Measurements from ENCODE around the gene ZNF558. TPM values are rescaled to one million over a fixed set of nuclear protein-coding genes. Genes with fewer than 3 reads are reported as not detected.
A peak's percentile ranks its signal among the peaks of the same experiment; 100 is the strongest.

The ZNF558 gene
- total RNA-seq = 27.8 TPM

DNA sequence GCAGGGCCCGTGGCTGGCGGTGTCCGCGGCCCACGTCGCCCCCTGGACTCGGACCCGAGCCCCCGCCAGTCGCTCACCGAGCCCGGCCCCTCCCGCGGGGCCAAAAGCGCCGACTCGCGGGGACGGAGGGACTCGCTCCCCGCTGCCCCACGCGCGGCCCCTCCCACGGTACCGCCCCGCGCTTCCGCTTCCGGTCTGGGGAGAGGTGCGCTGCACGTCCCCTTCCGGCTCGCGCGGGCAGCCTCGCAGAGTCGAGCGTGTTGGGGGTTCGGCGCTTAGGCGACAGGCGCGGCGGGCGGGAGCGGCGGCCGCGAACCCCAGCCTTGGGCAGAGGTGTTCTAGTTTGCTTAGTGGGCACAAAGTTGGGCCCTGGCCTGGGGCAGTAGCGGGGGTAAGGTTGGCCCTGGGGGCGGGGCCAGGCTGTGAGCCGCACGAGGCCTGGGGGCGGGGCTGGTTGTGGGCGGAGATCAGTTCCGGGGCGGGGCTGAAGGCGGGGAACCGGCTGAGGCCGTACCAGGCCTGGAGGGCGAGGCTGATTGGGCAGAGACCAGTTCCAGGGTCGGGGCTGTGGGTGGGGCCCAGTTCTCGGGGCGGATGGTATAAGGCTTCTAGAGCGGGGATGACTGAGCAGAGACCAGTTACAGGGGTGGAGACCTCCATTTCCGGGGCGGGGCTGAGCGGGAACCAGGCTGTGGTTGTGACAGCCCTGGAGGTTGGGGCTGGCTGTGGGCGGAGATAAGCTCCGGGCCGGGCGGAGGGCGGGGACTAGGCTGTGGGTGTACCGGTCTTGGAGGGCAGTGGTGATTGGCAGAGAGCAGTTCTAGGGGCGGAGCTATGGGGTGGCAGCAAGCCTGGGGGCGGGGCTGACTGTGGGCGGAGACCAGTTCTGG, at the start of gene ZNF558, which contains the start of gene MBD3L1:
ZNF558 (minus strand) TSS at position 173 of the 890 bp plus-strand sequence. CDS start 9,645 bp downstream, outside the sequence.
MBD3L1 (plus strand) TSS at position 246 of the 890 bp plus-strand sequence. CDS start 10,302 bp downstream, outside the sequence.
- DNase-seq = peak; percentile 98

DNA sequence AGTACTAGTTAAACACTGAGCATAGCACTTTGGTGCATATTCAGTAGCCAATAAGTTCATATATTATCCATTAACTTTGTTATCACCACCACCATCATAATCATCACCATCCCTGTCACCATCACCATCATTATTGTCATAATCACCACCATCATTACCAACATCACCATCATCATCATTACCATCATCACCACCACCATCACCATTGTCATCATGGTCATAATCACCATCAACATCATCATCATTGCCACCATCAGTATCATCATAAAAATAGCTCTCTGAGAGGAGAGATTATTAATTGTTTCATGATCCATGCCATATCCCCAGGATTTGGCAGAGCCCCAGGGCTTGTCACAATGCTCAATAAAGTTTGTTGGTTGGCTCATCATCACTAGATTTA, 49.4 kb upstream of the ZNF558 start:
- no peak for DNase-seq

DNA sequence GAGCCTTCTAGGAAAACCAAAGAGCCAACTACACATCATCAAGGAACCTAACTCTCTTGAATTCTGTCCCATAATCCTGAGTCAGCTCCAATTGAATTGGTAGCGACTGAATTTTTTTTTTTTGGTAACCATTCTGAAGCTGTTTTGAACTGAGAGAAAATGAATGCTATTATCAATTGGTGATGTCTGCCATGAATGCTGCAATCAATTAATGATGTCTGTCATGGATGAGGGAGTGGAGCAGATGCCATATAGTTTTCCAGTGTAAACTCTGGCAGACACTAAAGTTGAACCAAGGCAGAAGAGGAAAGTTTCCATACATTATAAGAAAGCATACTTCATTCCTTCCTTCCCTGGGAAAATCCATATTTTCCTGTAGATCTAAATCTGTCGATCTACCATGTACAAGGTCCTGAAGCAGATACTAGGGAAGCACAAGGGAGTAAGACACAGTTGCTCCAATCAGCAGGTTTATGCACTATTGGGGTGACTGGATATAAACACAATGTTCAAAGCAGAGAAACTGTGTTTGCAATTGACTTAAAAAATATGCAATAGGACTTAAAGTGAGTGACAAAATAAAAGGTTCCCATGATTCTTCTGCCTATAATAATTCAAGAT, 48.9 kb upstream of the ZNF558 start:
- no peak for DNase-seq

DNA sequence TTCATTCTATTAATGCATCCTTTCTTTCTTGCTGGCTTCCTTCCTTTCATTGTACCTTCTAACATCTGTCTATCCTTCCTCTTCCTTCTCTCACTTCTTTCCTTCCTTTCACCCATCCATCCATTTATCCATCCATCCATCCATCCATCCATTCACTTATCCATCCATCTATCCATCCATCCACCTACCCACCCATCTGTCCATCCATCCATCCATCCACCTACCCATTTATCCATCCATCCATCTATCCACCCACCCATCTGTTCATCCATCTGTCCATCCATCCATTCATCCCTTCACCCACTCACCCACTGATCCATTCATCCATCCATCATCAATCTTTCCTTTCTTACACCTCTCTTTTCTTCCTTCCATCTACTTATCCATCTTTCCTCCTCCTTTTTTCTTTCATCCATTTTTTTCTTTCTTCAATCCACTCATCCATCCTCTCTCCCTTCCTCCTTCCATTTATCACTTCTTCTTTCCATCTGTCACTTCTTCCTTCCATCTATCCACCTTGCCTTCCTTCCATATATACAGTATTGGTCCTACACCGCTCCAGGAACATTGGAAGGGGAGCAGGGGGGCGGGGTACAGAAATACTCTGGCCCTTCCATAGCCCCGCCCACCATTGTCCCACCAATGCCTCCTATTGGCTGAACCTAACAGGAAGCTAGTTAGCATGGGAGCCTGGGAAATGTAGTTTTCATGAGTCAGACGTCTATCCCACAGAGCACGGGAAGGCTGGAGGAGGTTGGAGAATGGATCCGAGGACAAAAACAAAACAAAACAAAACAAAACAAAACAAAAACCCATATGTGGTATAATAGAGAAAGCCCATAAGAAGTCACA, 46.0 kb upstream of the ZNF558 start:
- DNase-seq = no peak

DNA sequence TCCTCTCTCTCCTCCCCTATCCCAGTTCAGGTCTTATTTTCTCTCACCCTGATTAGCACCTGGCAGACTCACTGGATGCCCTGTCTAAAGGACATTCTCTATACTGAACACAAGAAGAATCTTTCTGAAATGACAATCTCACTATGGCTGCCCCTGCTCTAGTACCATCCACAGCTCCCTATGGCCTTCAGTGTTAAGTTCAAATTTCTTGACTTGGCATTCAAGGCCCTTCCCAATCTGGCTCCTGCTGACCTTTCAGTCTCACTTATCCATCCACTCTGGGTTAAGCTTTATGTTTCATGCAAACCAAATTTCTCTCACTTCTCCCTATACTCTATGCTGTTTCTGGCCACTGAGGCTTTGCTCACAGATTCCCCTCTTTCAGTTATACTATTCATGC, 34.2 kb upstream of the ZNF558 start:
- DNase-seq = no peak

DNA sequence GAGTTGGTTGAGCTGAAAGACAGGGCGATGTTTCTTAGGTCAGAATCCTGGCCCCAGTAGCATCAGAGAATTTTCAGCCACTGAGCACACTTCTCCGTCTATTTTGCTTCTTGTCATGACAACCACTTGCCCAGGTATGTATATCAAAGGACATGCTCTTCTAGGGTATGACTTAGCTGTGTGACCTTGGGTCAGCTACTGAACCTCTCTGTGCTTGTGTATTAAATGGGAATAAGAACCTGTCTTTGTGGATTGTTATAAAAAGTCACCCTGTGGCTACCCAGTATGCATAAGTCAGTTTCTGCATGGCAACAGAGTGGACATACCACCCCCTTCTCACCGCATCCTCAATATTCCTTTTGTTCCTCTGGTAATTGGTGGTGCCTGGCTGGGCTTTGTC, 26.2 kb upstream of the ZNF558 start:
- no peak for DNase-seq

DNA sequence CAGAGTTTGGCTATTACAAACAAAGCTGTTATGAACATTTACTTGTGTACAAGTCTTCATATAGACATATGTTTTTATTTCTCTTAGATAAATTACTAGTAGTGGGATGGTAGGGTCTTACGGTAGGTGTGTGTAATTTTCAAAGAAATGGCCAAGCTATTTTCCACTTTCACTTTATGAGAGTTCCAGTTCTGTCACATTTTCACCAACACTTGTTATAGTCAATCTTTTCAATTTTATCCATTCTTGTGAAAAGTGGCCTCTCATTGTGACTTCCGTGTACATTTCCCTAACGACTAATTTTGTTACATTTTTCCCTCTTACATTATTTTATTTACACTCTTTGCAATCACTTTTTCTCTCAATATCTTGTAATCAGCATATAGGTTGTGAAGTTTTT, 18.4 kb upstream of the ZNF558 start:
- DNase-seq = no peak

DNA sequence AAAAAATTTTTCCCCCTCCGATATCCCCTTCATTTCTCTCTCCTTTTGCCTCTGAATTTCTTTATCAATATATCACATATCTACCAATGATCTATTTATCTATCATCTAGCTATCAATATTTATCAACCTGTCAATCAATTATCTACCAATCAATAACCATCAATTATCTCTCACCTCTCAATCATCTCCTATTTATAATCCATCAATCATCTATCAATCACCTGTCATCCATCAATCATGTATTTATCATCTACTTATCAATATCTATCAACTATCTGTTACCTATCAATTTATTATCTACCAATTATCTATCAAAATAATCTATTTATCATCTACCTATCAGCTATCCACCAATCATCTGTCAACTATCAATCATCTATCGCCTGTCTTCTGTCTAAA, 17.1 kb upstream of the ZNF558 start:
- DNase-seq = no peak

DNA sequence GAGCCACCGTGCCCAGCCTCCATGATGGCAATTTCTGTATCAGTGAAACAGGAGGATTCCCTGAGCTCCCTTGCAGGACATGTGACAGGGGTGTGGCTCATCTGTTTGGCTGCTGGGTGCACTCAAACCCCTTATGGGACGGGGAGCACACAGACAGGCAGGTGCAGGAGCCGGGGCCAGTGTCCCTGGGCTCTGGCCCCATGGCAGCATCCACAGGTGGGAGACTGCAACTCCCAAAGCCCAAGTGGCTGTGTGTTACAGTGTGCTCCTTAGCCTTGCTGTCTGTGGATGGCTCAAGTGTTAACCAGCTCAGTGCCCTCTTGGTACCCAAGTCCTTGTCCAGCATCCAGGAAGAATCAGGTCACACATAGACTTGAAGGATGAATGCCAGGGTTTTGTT, 14.7 kb upstream of the ZNF558 start:
- DNase-seq = no peak

DNA sequence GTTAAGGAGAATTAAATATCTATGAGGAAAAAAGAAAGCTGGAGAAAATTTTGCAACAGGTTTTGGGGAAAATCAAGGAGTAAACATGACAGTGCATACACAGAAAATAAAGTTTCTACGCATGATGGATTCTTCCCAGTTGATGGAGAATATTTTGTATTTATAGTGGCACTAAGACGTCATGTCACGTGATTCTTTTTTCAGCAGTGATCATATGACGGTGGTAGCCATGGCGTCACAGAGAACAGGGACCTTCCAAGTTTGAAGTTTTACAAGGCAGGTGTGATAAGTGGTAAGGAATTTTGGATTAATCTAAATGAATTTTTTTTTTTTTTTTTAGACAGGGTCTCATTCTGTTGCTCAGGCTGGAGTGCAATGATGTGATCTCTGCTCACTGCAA, 8.6 kb upstream of the ZNF558 start:
- DNase-seq = no peak

DNA sequence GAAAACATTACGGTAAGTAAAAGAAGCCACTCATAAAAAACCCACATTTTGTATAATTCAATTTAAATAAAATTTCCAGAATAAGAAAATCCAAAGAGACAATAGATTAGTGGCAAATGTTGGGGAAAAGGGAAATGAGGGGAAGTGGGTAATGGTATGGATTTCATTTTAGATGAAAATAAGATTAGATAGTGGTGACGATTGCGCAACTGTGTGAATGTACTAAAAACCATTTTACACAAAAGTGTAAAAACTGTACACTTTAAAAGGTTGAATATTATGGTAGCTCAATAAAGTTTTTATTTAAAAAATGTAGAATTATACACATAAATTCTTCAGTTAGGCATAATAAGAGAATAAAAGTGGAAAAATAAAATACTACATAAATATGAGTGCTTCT, 3.8 kb upstream of the ZNF558 start:
- no peak for DNase-seq

DNA sequence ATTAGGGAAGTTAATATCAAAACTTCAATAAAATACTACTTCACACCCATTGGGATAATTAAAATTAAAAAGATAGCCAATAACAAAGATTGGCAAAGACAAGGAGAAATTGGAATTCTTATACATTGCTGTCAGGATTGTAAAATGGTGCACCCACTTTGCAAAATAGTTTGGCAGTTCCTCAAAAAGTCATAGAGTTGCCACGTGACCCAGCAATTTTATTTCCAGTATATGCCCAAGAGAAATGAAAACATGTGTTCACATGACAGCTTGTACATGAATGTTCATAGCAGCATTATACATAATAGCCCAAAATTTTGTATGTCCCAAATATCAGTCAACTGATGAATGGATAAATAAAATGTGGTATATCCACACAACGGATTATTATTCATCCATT, 3.3 kb upstream of the ZNF558 start:
- no peak for DNase-seq

DNA sequence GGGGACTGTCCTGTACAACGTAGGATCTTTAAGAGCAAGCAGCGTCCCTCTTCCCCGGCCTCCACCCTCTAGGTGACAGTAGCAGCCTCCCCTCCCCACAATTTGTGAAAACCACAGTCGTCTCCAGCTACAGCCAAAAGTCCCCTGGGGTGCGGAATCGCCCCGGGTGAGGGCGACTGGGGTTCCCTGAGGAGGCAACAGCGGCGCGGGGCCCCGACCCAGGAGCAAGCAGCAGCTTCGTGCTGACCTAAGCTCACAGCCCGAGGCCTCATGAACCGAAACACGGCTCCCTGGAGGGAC, 322 bp downstream of the ZNF558 start:
- no peak for DNase-seq

DNA sequence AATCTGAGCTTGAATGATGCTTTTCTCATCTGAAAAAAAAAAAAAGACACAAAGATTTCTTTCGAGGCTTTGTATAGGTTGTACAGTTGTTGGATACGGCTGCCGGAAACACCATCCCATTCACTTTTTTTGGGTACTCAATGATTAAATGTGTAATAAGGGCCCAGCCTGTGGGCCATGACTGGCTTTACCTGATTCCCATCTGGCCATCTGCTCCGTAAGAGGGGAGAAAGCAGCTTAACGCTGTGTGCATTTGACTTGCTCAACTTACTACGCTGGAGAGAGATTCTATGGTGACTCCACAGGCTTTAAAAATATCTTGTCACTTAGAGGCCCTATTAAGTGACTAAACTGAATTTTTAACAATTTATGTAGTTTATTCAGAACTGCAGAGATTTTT, 731 bp downstream of the ZNF558 start:
- DNase-seq = no peak

DNA sequence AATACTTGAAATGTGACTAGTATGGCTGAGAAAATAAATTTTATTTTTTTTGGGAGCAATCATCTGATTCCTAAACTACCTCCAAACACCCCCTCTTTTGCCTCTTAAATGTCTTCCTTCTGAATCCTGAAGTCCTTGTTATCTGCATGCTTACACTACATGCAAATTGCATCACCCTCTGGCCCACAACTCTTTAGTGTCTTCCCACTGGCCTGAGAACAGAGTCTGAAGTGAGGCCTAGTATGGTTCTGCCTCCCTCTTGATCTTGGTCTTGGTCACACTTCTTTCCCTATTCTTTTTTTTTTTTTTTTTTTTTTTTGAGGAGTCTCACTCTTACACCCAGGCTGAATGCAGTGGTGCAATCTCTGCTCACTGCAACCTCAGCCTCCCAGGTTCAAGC, 4.8 kb downstream of the ZNF558 start:
- DNase-seq = no peak

DNA sequence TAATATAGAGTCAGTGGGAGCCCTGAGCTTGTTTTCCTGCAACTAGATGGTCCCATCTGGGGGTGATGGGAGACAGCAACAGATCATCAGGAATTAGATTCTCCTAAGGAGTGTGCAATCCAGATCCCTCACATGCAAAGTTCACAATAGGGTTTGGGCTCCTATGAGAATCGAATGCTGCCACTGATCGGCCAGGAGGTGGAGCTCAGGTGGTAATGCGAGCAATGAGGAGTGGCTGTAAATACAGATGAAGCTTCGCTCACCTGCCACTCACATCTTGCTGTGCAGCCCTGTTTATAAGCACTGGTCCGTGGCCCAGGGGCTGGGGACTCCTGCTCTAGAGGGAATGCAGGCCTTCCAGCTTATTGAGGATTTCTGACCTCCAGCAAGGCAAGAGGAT, 5.7 kb downstream of the ZNF558 start:
- DNase-seq = no peak

DNA sequence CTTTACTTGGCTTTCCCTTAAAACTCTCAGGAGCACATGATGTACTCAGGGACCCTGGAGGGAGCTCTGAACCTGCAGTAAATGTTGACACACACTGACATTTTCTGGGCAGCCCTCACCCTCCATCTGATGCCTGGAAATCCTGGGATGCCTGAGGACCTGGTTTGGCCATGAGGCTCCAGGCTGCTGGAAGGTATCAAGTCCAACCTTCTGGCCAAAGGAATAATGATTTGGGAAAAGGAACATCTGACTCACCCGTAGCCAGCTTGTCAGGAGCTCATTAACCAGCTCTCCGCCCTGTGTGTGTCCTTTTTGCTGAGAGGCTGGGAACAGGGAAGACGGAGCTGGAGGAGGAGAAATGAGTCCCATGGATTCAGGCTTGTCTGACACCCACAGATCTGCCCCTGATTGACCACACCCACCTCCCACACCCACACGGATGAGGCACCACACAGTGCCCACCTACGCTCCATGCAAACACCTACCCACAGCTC, 10.3 kb downstream of the ZNF558 start:
- DNase-seq = no peak

DNA sequence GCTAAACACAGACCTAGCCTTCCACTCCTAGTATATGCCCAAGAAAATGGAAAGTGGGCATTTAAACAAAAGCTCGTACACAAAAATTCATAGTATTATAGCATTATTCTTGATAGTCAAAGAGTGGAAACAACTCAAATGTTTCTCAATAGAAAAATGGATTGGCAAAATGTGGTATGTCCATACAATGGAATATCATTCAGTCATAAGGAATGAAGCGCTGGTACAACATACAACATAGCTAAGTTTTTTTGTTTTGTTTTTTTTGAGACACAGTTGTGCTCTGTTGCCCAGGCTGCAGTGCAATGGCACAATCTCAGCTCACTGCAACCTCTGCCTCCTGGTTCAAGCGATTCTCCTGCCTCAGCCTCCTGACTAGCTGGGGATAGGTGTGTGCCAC, 11.9 kb downstream of the ZNF558 start:
- no peak for DNase-seq

DNA sequence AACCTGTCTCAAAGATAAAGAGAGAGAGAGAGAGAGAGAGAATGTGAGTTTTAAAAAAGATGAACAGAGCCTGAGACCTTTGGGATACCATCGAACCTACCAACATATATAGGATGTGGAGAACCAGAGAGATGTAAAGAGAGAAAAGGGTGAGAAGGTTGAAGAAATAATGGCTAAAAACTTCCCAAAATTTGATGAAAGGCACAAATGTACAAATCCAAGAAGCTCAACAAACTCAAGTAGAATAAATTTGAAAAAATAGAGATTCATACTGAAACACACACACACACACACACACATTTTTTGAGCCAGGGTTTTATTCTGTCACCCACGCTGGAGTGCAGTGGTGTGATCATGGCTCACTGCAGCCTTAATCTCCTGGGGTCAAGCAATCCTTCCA, 16.3 kb downstream of the ZNF558 start:
- DNase-seq = no peak

DNA sequence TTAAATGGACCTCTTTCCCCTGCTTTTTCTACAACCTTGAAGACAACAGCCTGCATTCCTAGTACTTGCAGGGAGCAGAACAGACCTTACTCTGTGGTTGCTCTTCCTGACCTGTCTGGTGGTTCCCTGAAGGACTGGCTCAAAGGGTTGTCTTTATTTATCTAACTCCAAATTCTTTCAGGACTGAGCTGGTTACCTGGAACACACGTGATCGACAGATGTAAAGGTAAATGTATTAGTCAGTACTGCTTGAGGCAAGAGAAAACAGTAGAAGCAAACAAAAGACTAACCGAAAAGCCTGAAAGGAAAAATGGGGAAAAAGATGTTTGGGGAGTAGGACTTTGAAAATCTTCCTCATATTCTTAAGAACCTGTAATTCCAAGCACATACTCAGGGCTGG, 17.9 kb downstream of the ZNF558 start:
- no peak for DNase-seq

DNA sequence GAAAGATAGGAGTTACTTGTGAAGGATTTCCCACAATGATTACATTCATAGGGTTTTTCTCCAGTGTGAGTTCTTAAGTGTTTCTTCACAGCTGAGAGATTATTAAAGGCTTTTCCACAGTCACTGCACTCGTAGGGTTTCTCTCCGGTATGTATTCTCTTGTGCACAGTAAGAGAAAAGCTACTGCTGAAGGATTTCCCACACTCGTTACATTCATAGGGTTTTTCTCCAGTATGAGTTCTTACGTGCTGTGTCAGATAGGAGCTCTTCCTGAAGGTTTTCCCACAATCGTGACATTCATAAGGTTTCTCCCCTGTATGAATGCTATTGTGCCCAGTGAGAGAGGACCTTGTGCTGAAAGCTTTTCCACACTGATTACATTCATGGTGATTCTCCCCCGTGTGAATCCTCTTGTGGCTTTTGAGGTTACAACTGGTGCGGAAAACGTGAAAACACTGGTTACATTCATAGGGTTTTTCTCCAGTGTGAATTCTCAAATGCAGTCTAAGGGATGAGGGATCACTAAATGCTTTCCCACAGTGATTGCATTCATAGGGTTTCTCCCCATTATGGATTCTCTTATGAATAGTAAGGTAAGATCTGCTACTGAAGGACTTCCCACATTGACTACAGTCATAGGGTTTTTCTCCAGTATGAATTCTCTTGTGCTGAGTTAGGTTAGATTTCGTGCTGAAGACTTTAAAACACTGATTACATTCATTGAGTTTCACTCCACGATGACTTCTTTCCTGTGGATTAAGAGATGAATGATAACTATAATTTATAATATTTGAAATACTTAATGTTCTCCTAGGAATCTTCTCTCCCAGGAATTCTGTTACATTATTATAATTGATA, 20.6 kb downstream of the ZNF558 start:
- no peak for DNase-seq

DNA sequence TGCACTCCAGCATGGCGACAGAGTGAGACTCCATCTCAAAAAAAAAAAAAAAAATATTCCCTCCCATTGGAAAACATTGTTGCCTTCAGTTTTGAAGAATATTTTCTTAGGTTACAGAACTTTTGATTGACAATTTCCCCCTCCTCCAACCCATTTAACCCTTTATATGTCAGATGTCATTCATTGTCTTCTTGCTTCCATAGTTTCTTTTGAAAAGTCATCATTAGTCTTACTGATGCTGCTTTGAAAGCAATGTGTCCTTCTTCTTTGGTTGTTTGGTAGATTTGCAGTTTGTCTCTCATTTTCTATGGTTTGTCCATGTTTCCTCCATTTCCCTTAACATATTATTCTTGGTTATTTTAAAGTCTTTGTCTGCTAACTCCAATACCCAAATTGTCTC, 25.4 kb downstream of the ZNF558 start:
- no peak for DNase-seq

Measured in skin of body (tissue), 2 donors.